NCI-H226 (cell line): Measurements from ENCODE around the gene CMTM5.

Source experiments
- DNase-seq: peaks from one replicate; pipeline ENCODE4 v3.0.0-alpha.2; 2015

Gene CMTM5

DNA sequence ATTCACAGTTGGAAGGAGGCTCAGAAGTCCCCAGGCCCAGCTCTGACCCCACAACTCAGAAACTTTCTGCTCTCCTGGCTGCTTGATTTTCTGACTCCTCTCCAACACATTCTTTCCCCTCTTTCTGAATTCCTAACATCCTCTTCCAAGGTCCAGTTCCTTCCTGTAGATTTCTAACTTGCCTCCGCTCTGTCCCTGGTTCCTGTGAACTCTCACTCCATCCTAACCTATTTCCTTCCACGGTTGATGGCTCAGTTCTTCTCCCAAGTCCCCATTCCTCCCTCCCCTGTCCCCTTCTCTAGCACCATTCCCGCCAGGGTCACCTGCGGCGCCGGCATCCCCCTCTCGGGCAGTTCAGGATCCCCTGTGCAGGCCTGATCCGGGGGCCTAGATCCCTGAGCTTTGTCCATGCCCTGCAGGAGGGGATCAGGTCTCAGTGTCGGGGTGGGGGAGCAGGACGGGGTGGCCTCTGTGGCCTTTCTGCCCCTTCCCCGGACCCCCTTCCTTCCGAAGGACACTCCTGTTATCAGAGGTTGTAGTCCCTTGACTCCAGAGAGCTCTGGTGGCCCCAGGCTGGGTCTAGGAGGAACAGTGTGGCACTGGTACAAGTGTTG is 18.2 kb upstream of the CMTM5 start:
- DNase-seq: no peak

DNA sequence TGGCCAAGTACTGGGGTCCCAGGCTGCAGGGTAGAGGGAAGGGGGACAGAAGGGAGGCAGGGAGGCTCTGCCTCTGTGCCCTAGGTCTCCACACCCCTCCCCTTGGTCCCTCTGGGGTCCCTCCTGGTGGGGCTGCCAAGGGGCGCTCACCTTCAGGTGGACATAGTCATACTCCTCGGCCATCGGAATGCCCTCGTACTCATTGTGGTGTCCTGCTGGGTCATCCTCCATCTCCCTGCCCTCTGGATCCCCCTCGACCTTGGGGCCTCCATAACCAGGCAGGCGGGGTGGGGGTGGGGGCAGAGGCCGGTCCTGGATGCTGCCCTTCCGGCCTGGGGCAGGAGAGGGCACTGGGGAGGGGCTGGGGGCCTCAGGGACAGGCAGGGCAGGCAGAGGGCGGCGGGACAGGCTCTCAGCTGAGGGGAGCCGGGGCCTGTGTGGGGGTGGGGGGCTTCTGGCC is 17.6 kb upstream of the CMTM5 start:
- no peak for DNase-seq

- no peak for DNase-seq
Observed at GRCh38 chr14:23359722-23360447, 17.0 kb upstream of the CMTM5 start.

DNA sequence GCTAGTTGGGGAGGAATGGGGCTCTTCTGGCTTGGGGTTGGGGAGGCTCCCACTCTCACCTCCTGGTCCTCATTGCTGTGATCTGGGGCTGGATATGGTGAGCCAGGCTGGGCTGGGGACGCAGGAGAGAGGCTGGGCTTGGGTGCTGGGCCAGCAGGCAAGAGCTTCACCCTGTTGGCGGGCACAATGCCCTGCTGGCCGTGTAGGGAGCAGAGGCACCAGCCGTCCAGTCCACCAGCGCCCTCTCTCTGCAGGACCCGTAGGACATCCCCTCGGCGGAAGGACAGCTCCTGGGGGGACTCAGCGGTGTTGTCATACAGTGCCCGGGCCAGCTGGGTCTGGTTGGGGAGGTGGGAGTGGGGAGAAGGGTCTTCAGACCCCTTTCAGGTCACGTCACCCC is 16.4 kb upstream of the CMTM5 start:
- no peak for DNase-seq

- no peak for DNase-seq
Observed at GRCh38 chr14:23361320-23361719, 15.5 kb upstream of the CMTM5 start.

DNA sequence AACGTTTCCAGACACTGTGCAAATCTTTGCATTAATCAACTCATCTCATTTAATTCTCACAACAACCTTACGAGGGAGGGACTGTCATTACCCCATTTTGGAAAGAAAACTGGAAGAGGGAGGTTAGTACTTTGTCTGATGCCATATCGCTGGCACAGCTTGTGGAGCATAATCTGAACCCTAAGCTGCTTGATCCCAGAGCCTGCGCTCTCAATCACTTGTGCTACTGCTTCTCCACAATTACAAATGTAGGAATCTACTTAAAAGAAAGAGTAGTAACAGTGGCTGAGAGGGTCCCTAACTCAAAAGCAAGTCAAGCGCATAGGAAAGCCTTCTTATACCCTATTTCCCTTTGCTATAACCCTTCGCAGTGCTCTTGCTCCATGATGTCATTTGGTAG is 15.1 kb upstream of the CMTM5 start:
- no peak for DNase-seq

DNA sequence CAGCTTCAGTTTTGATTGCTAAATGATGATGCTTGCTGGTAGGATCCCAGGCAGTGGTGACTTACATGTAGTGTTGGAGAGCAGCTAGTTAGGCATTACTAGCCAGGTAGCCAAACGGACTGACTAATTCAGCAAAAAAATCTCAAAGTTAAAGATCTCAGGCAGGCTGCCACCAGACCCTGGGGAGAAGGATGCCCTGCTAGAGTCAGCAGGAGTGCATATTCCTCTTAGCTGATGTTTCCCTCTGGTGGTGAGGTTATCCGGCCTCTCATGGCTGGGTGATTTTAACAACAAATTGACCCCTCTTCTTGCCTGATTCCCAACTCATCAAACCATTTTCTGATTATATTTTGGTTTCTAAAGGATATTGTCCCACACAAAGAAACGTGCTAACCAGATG is 14.6 kb upstream of the CMTM5 start:
- DNase-seq: no peak

DNA sequence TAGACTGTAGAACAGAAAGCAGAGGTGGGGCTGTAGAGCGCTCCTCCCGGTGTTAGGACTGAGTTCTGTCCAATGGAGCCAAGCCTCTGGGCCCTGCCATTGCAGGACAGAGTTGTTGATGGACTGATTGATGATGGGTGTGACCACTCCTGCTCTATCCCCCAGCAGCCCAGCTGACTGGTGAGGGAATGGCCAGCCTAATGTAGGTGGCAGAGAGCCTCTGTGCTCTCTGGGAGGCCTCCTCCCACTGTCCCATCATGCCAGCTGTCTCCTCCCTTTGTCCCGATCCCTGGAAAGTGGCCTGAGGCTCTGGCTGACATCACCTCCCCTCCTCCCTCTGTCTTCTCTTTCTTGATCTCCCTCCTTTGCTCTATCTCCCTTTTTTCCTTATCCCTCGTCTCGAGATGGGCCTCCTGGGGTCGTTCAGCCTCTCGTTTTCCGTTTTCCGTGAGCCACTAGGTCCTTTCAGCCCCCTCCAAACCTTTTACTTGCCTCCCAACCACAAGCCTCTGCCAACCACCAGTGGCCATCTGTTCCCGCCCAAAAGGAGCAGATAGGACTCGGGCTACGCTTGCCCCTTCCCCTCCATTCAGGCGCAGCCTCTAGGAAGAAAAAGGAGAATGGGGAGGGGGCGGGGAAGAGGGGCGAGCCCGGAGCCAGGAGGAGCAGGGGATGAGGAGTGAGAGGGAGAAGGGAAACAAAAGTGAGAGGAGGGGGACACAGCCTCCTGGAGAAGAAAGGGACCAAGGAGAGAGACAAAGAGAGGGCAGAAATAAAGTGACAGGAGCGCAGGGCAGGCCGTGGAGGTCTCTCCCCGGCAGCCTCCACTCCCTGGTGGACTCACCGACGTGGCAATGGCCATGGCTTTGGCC is 12.4 kb upstream of the CMTM5 start:
- DNase-seq: no peak

DNA sequence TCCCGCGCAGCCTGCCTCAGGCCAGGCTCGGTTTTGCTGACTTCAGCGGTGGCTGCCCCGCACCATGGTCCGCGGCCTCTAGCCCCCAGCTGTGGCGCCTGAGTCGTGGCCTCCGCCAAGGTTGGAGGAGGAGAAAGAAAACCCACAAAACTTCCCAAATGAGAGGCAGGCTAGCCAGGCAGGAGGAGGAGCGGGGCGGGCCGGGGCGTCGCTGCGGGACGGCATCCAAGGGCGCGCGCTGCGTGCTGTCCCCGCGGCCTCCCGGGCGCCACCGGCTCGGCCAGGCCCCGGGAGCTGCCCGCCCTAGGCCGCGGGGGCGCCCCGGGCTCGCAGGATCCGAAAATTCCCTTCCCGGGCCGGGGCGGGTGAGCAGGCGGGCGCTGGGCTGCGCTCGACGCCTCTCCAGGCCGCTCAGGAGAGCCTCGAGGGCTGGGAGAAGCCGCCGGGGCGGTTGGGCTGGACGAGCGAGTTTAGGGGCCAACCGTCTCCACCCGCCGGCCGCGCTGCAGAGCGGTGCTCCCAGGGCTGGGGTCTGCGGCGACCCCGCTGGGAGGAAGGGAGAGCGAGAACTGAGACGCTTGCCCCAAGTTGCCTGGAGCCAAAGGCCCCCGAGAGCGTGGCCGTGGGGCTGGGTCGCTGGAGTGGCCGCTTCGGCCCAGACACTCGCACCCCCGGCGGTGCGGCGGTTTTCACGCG is 11.7 kb upstream of the CMTM5 start, which contains the start of gene EFS:
TSS of gene EFS (minus strand) at position 137 of the 696 bp plus-strand sequence. CDS start 147 bp downstream, outside the sequence.
- no peak for DNase-seq

GRCh38 chr14:23365732-23366425 is 11.0 kb upstream of the CMTM5 start:
- DNase-seq: no peak

- DNase-seq: no peak
Observed at GRCh38 chr14:23366426-23366921, 10.4 kb upstream of the CMTM5 start.

- no peak for DNase-seq
Observed at GRCh38 chr14:23370221-23370620, 6.6 kb upstream of the CMTM5 start.

- no peak for DNase-seq
Observed at GRCh38 chr14:23371865-23372264, 5.0 kb upstream of the CMTM5 start.

GRCh38 chr14:23372509-23372908 is 4.3 kb upstream of the CMTM5 start, which contains the start of gene IL25:
Gene IL25, plus strand, starts transcription at chr14:23372809.
- DNase-seq: no peak

- DNase-seq: no peak
Observed at GRCh38 chr14:23373041-23373440, 3.8 kb upstream of the CMTM5 start.

GRCh38 chr14:23375527-23376251 is 1.2 kb upstream of the CMTM5 start:
- no peak for DNase-seq

DNA sequence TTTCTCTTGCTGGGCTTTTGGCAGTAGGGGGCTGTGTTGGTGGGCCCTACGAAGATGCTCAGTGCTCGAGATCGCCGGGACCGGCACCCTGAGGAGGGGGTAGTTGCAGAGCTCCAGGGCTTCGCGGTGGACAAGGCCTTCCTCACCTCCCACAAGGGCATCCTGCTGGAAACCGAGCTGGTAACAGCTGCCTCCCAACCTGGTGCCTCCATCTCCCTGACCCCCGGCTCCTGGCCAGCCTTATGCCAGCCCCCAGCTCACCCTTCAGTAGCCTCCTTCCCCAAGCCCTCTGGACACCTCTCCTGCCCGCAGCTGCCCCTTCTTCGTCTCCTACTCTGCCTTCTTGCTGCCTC is 328 bp downstream of the CMTM5 start:
- DNase-seq: no peak

DNA sequence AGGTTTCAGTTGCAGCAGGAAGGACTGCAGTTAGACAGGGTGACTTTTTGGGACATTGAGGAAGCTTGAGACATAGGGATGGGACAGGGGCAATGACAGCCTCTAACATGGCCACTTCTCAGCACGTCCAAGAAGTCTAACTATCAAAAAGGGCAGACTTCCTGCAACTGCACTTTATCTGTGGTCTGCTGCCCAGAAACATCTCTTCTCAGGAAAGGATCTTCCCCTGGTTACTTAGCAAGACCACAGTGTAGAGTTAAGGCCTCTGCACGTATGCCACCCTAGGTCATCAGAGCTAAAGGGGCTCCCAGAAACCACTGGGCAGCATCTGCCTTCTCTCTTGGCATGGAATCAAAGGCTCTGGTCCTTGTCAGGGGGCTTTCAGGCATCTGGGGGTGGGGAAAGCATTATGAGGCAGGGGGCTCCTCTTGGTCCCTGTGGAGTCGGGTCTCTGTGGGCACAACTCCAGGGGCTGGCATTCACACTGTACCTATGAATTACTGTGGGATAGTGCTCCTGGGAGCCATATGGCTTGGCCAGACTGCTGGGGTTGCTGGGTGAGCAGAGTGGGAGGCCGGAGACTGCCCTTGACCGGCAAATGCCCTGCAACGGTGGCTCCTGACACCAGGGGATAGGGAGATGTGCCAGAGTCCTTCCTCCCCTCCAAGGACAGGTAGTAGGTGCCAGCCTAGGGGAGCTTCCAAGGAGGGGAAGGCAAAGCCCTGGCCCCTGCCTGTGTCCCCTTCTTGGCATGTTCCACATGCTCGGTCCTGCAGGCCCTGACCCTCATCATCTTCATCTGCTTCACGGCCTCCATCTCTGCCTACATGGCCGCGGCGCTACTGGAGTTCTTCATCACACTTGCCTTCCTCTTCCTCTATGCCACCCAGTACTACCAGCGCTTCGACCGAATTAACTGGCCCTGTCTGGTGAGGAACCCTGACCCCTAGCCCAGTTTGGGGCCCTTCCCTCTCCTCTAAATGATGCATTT is 1.0 kb downstream of the CMTM5 start:
- DNase-seq: no peak

DNA sequence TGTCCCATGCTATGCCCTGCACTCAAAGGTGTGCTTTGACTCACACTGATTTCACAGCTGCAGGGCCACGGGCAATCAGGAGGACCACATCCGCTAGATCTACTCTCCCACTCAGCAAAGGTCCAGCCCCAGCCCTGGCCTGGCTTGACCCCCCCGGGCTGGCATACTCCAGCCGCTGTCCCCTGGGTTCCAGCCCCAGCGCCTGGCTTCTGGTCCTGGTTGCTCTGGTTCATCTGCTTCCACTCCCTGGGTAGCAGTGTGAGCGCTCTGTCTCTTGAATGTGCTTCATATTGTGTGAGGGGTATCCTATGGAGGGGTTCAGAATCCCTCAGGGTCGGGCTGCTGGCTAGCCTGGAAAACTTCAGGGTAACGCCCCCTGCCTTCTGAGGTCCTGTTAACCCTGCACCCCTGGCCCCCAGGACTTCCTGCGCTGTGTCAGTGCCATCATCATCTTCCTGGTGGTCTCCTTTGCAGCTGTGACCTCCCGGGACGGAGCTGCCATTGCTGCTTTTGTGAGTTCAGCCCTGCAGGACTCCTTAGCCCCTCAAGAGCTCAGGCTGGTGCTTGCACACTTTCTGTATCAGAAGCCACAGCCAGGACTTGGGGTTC is 1.9 kb downstream of the CMTM5 start:
- DNase-seq: no peak
